IMR-90 (cell line): Measurements from ENCODE around the gene CTPS2.

Experiments
- CEBPB ChIP-seq: IDR thresholded peaks from 2 replicates; pipeline ENCODE4 v1.6.1; 2012; ENCODE audit warnings: low read depth, low read length, improper control_type of control experiment
- CTCF ChIP-seq: conservative IDR thresholded peaks from 2 replicates; pipeline ENCODE4 v1.5.1; 2012; ENCODE audit warnings: mild to moderate bottlenecking, low read depth, low read length, improper control_type of control experiment
- ELK1 ChIP-seq: fragments of 150-350 bp; IDR thresholded peaks from 2 replicates; pipeline ENCODE4 v1.6.1; 2016; ENCODE audit warnings: low read depth, mild to moderate bottlenecking, low read length, moderate library complexity, borderline replicate concordance
- FOS ChIP-seq: fragments of 150-350 bp; IDR thresholded peaks from 2 replicates; pipeline ENCODE4 v1.6.1; 2016; ENCODE audit warnings: low read depth, low read length
- MXI1 ChIP-seq: IDR thresholded peaks from 2 replicates; pipeline ENCODE4 v1.6.1; 2012; ENCODE audit warnings: low read depth, mild to moderate bottlenecking, low read length, moderate library complexity, borderline replicate concordance
- NFE2L2 ChIP-seq: fragments of 150-350 bp; IDR thresholded peaks from 2 replicates; pipeline ENCODE4 v1.6.1; 2016; ENCODE audit warnings: low read depth, mild to moderate bottlenecking, low read length
- POLR2A ChIP-seq: IDR thresholded peaks from 2 replicates; pipeline ENCODE4 v1.6.1; 2012; ENCODE audit warnings: mild to moderate bottlenecking, low read depth, low read length
- USF2 ChIP-seq: fragments of 150-350 bp; IDR thresholded peaks from 2 replicates; pipeline ENCODE4 v1.6.1; 2017; ENCODE audit warnings: mild to moderate bottlenecking, antibody characterized with exemption, low read length, low read depth

GRCh38 chrX:16601885-16602284, 110.6 kb downstream of the CTPS2 start:
- TF ChIP-seq CTCF = no peak
- no peak for TF ChIP-seq NFE2L2
- TF ChIP-seq MXI1 = no peak
- TF ChIP-seq CEBPB = no peak
- no peak for TF ChIP-seq POLR2A
- TF ChIP-seq FOS = no peak
- TF ChIP-seq USF2 = no peak
- no peak for TF ChIP-seq ELK1
